H9 (cell line): Measurements from ENCODE around the gene HOXA9. TPM values are rescaled to one million over a fixed set of nuclear protein-coding genes. Genes with fewer than 3 reads are reported as not detected.

ENCODE experiments used
- DNase-seq: peaks from one replicate; pipeline ENCODE4 v3.0.0-alpha.2; 2017
- H2AFZ ChIP-seq: one replicate; pipeline ENCODE4 v1.6.1; 2013; ENCODE audit warnings: mild to moderate bottlenecking, low read length, control low read depth, moderate library complexity
- H2AK5ac ChIP-seq: 2 replicates; pipeline ENCODE4 v1.6.1; 2013; ENCODE audit warnings: low read length, control low read depth, mixed read lengths; ENCODE audit not compliant: insufficient read length
- H2BK120ac ChIP-seq: one replicate; pipeline ENCODE4 v1.6.1; 2013; ENCODE audit warnings: low read depth, mild to moderate bottlenecking, low read length, control low read depth, inconsistent platforms; ENCODE audit not compliant: poor library complexity, severe bottlenecking
- H2BK12ac ChIP-seq: 2 replicates; pipeline ENCODE4 v1.6.1; 2013; ENCODE audit warnings: low read length, control low read depth, mixed read lengths, low read depth; ENCODE audit not compliant: insufficient read length
- H2BK15ac ChIP-seq: 2 replicates; pipeline ENCODE4 v1.6.1; 2013; ENCODE audit warnings: low read depth, low read length, control low read depth
- H2BK20ac ChIP-seq: one replicate; pipeline ENCODE4 v1.6.1; 2013; ENCODE audit warnings: low read depth, mild to moderate bottlenecking, low read length, control low read depth, inconsistent platforms; ENCODE audit not compliant: poor library complexity, severe bottlenecking
- H2BK5ac ChIP-seq: 2 replicates; pipeline ENCODE4 v1.6.1; 2013; ENCODE audit warnings: low read length, control low read depth, mixed read lengths; ENCODE audit not compliant: insufficient read length
- H3K14ac ChIP-seq: 2 replicates; pipeline ENCODE4 v1.6.1; 2013; ENCODE audit warnings: low read length, control low read depth; ENCODE audit not compliant: insufficient read depth
- H3K18ac ChIP-seq: 2 replicates; pipeline ENCODE4 v1.6.1; 2013; ENCODE audit warnings: low read depth, mild to moderate bottlenecking, mixed read lengths, low read length, control low read depth; ENCODE audit not compliant: insufficient read length
- H3K23ac ChIP-seq: 2 replicates; pipeline ENCODE4 v1.6.1; 2013; ENCODE audit warnings: low read length, control low read depth, mixed read lengths, low read depth; ENCODE audit not compliant: insufficient read length
- H3K23me2 ChIP-seq: 2 replicates; pipeline ENCODE4 v1.6.1; 2013; ENCODE audit warnings: low read depth, mild to moderate bottlenecking, mixed read lengths, low read length, control low read depth; ENCODE audit not compliant: insufficient read length, poor library complexity, severe bottlenecking
- H3K27ac ChIP-seq: 2 replicates; pipeline ENCODE4 v1.5.1; 2013; ENCODE audit warnings: low read length, control low read depth, mixed read lengths, low read depth; ENCODE audit not compliant: insufficient read length
- H3K27me3 ChIP-seq: 2 replicates; pipeline ENCODE4 v1.6.1; 2013; ENCODE audit warnings: low read length, control low read depth, inconsistent platforms; ENCODE audit not compliant: insufficient read depth
- H3K4ac ChIP-seq: 2 replicates; pipeline ENCODE4 v1.6.1; 2013; ENCODE audit warnings: low read depth, mild to moderate bottlenecking, control low read depth, inconsistent platforms, low read length, moderate library complexity
- H3K4me1 ChIP-seq: 2 replicates; pipeline ENCODE4 v1.6.1; 2013; ENCODE audit warnings: low read length, control low read depth, inconsistent platforms; ENCODE audit not compliant: insufficient read depth
- H3K4me2 ChIP-seq: 2 replicates; pipeline ENCODE4 v1.6.1; 2013; ENCODE audit warnings: low read length, control low read depth, mixed read lengths; ENCODE audit not compliant: insufficient read length, insufficient read depth
- H3K56ac ChIP-seq: 2 replicates; pipeline ENCODE4 v1.6.1; 2013; ENCODE audit warnings: low read depth, mild to moderate bottlenecking, mixed read lengths, low read length, control low read depth; ENCODE audit not compliant: insufficient read length
- H3K79me1 ChIP-seq: 2 replicates; pipeline ENCODE4 v1.6.1; 2013; ENCODE audit warnings: low read depth, mild to moderate bottlenecking, moderate library complexity, low read length, control low read depth, inconsistent platforms; ENCODE audit not compliant: insufficient read depth, poor library complexity, severe bottlenecking
- H3K79me2 ChIP-seq: 2 replicates; pipeline ENCODE4 v1.6.1; 2013; ENCODE audit warnings: low read length, control low read depth, inconsistent platforms; ENCODE audit not compliant: insufficient read depth
- H3K9ac ChIP-seq: 2 replicates; pipeline ENCODE4 v1.6.1; 2013; ENCODE audit warnings: low read length, control low read depth, mixed read lengths; ENCODE audit not compliant: insufficient read length; ENCODE audit errors: extremely low read depth
- H3K9me3 ChIP-seq: one replicate; pipeline ENCODE4 v1.6.1; 2013; ENCODE audit warnings: low read depth, low read length, inconsistent platforms; ENCODE audit not compliant: control insufficient read depth
- H3T11ph ChIP-seq: one replicate; pipeline ENCODE4 v1.6.1; 2013; ENCODE audit warnings: mild to moderate bottlenecking, low read length, control low read depth, inconsistent platforms
- H4K20me1 ChIP-seq: one replicate; pipeline ENCODE4 v1.6.1; 2013; ENCODE audit not compliant: control insufficient read depth, insufficient read length, insufficient read depth
- H4K5ac ChIP-seq: 2 replicates; pipeline ENCODE4 v1.6.1; 2013; ENCODE audit warnings: low read depth, mild to moderate bottlenecking, mixed read lengths, low read length, control low read depth; ENCODE audit not compliant: insufficient read length
- H4K8ac ChIP-seq: replicated peaks from 2 replicates; pipeline ENCODE4 v1.6.1; 2013; ENCODE audit warnings: low read length, control low read depth, mixed read lengths, low read depth; ENCODE audit not compliant: insufficient read length
- H4K91ac ChIP-seq: 2 replicates; pipeline ENCODE4 v1.6.1; 2013; ENCODE audit warnings: low read depth, mild to moderate bottlenecking, moderate library complexity, mixed read lengths, low read length, control low read depth; ENCODE audit not compliant: insufficient read length
- H3K27ac Mint-ChIP-seq, 3 experiments: 2 replicates in 2 of 3; 3 replicates in 1 of 3; pipeline ENCODE4 v1.8.0; 2020 to 2021; ENCODE audit warnings: mixed read lengths in 3 of 3, mild to moderate bottlenecking in 1 of 3, moderate library complexity in 1 of 3
- H3K27me3 Mint-ChIP-seq: 2 replicates; pipeline ENCODE4 v1.8.0; 2021; ENCODE audit warnings: low read depth, mild to moderate bottlenecking, moderate library complexity, mixed read lengths
- H3K36me3 Mint-ChIP-seq, 3 experiments: 2 replicates in 2 of 3; 3 replicates in 1 of 3; pipeline ENCODE4 v1.8.0; 2020 to 2021; ENCODE audit warnings: low read depth in 3 of 3, mixed read lengths in 3 of 3; ENCODE audit not compliant: insufficient read depth in 1 of 3
- H3K4me1 Mint-ChIP-seq, 2 experiments: 2 replicates each; pipeline ENCODE4 v1.8.0; 2020; ENCODE audit warnings: mixed read lengths in 2 of 2
- H3K4me3 Mint-ChIP-seq, 2 experiments: 2 replicates in 1 of 2; 3 replicates in 1 of 2; pipeline ENCODE4 v1.8.0; 2020 to 2021; ENCODE audit warnings: mild to moderate bottlenecking in 2 of 2, mixed read lengths in 2 of 2, moderate library complexity in 1 of 2
- H3K9me3 Mint-ChIP-seq, 2 experiments: 2 replicates in 1 of 2; 3 replicates in 1 of 2; pipeline ENCODE4 v1.8.0; 2020; ENCODE audit warnings: mild to moderate bottlenecking in 2 of 2, mixed read lengths in 2 of 2, moderate library complexity in 1 of 2
- WGBS: extraction: QIAGEN DNeasy Blood & Tissue Kit; methylation state at CpG from one replicate; pipeline ENCODE4 v1.1.7; 2013; ENCODE audit warnings: missing lambda C conversion rate, low lambda C conversion rate, mixed read lengths; ENCODE audit not compliant: insufficient read length; ENCODE audit errors: extremely low coverage; 5-methylcytosine and 5-hydroxymethylcytosine counted together
- total RNA-seq: library from RNA; stranded (reverse); gene quantifications from 2 replicates; pipeline ENCODE4 v1.2.1, GENCODE V29; 2021
- TF ChIP-seq, protein P1 (sequence below): fragments of 200-600 bp; sonication (generic); conservative IDR thresholded peaks from 3 replicates; pipeline ENCODE4 v1.8.0; 2021; ENCODE audit warnings: antibody characterized with exemption, mild to moderate bottlenecking

The HOXA9 gene
- total RNA-seq, 1 experiment from 2014 or later = not detected

DNA sequence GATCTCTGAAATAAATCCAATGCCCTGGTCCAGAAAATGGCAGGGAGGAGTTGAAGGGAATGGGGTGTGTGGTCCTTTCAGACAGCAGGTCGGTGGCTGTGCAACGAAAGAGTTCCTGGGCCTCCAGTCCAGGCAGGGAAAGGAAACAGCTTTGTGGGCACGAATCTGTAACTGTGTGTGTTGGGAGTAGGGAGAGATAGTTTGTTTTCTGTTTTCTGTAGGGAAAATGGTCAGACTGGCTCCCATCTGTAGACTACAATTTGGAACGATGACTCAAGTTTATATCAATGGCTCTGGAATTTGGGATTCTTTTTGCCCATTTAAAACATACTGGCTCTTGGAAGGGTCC is 2.6 kb upstream of the HOXA9 start:
- Histone ChIP-seq H2BK15ac (no peak overlapping the region), H3K14ac (no peak overlapping the region), H3K56ac (no peak overlapping the region), H2BK120ac (no peak overlapping the region), H4K8ac (no peak overlapping the region), H2AFZ (no peak overlapping the region), H3K4ac (no peak overlapping the region), H2AK5ac (no peak overlapping the region), H3K27me3 (peaks cover 98% of the 10 kb centered on the region), H2BK5ac (no peak overlapping the region), H3K23me2 (no peaks in the 10 kb centered on the region), H3K9me3 (no peaks in the 10 kb centered on the region), H4K20me1 (no peaks in the 10 kb centered on the region), H3K27ac (no peak overlapping the region), H3K9ac (no peak overlapping the region), H3K23ac (no peak overlapping the region), H3K18ac (no peak overlapping the region), H2BK12ac (no peak overlapping the region), H4K5ac (no peak overlapping the region), H3K79me1 (no peaks in the 10 kb centered on the region), H3K4me2 (no peak overlapping the region), H4K91ac (no peak overlapping the region), H3T11ph (no peak overlapping the region), H3K4me1 (no peaks in the 10 kb centered on the region), H3K79me2 (no peaks in the 10 kb centered on the region), H2BK20ac (no peak overlapping the region)
- no peaks in the 10 kb centered on the region; a peak in 1 of 7 replicates for H3K36me3 Mint-ChIP-seq
- TF ChIP-seq, protein P1, sequence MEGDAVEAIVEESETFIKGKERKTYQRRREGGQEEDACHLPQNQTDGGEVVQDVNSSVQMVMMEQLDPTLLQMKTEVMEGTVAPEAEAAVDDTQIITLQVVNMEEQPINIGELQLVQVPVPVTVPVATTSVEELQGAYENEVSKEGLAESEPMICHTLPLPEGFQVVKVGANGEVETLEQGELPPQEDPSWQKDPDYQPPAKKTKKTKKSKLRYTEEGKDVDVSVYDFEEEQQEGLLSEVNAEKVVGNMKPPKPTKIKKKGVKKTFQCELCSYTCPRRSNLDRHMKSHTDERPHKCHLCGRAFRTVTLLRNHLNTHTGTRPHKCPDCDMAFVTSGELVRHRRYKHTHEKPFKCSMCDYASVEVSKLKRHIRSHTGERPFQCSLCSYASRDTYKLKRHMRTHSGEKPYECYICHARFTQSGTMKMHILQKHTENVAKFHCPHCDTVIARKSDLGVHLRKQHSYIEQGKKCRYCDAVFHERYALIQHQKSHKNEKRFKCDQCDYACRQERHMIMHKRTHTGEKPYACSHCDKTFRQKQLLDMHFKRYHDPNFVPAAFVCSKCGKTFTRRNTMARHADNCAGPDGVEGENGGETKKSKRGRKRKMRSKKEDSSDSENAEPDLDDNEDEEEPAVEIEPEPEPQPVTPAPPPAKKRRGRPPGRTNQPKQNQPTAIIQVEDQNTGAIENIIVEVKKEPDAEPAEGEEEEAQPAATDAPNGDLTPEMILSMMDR = no peak
- H3K27me3 Mint-ChIP-seq = peaks cover 100% of the 10 kb centered on the region
- H3K9me3 Mint-ChIP-seq = peaks cover 9 to 28% of the 10 kb centered on the region in 2 experiments
- no peak for DNase-seq
- H3K27ac Mint-ChIP-seq = no peak overlapping the region; a peak in 1 of 7 replicates
- peaks cover 0 to 15% of the 10 kb centered on the region in 2 experiments; a peak in 3 of 4 replicates for H3K4me1 Mint-ChIP-seq
- H3K4me3 Mint-ChIP-seq = no peak overlapping the region
- no CpG with 5 or more reads among the region's 4 CpGs for whole genome bisulfite sequencing
